Measurements from ENCODE around the gene CABP5.
"Not testable (repeated sequence)": the region's sequence is repeated elsewhere in the genome, so short reads cannot be mapped to it uniquely, and the experiment has no call there.

Gene CABP5

GRCh38 chr19:48043675-48044258 lies at the start of gene CABP5:
Gene CABP5, minus strand, starts transcription at chr19:48044079. Its CDS starts 157 bp downstream, at chr19:48043922.
- peak; percentile 99 for DNase-seq

DNA sequence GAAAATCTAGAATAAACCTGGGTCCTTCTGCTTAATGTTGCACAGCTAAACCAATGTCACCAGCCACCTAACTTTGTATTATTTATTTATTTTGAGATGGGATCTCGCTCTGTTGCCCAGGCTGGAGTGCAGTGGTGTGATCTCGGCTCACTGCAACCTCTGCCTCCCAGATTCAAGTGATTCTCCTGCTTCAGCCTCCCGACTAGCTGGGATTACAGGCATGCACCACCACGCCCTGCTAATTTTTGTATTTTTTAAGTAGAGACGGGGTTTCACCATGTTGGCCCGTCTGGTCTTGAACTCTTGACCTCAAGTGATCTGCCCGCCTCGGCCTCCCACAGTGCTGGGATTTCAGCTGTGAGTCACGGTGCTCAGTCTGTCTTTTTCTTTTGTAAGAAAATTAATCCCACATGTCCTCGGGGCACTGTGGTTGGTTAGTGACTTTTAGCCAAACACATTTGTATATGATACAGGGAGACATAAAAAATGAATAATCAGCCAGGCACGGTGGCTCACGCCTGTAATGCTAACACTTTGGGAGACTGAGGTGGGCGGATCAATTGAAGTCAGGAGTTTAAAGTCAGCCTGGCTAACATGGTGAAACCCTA lies 47.3 kb upstream of the CABP5 start:
- not testable (repeated sequence) for DNase-seq

- no peak for DNase-seq
Measured at GRCh38 chr19:48090281-48090802, 46.5 kb upstream of the CABP5 start.

- DNase-seq = not testable (repeated sequence)
Measured at GRCh38 chr19:48088991-48089390, 45.1 kb upstream of the CABP5 start.

GRCh38 chr19:48085904-48086864 lies 42.3 kb upstream of the CABP5 start:
- DNase-seq = peak; percentile 59

- no peak for DNase-seq
Measured at GRCh38 chr19:48085076-48085475, 41.2 kb upstream of the CABP5 start.

DNA sequence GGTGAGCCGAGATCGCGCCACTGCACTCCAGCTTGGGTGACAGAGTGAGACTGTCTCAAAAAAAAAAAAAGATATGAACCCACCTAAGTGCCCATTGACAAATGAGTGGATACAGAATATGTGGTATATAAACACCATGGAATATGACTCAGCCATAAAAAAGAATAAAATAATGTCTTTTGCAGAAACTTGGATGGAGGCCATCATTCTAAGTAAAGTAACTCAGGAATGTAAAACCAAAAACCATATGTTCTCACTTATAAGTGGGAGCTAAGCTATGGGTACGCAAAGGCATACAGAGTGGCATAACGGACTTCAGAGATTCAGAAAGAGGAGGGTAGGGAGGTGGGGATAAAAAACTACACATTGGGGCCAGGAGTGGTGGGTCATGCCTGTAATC lies 37.2 kb upstream of the CABP5 start:
- no peak for DNase-seq

DNA sequence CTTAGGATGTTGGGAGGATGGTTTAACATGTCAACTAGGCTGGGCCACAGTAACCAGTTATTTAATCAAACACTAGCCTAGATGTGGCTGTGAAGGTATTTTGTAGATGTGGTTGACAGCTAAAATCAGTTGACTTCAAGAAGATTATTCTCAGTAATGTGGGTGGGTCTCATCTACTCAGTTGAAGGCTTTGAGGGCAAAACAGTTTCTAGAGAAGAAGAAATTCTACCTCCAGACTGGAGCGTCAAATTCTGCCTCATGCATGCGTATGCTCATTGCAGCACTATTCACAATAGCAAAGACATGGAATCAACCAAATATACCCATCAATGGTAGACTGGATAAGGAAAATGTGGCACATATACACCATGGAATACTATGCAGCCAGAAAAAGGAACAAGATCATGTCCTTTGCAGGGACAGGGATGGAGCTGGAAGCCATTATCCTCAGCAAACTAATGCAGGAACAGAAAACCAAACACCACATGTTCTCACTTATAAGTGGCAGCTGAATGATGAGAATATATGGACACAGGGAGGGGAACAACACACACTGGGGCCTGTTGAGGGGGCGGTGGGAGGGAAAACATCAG lies 26.4 kb upstream of the CABP5 start:
- DNase-seq = not testable (repeated sequence)

GRCh38 chr19:48069435-48069834 lies 25.6 kb upstream of the CABP5 start:
- DNase-seq = peak; percentile 45

DNA sequence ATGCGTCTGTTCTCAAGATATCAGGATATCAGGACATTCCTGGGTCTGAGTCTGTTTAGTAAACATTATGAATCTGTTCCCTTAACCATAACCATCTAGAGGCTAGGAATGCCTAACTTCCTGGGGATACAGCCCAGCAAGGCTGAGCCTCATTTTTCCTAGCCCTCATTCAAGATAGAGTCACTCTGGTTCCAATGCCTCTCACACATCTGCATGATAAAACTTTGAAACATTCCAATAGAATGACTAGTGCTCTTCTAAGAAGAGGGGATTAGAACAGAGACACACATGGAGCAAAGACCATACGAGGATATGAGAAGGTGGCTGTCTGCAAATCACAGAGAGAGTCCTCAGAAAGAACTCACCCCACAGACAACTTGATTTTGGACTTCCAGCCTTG lies 20.6 kb upstream of the CABP5 start:
- no peak for DNase-seq

GRCh38 chr19:48061401-48062344 lies 17.8 kb upstream of the CABP5 start:
- DNase-seq = no peak

GRCh38 chr19:48060381-48060780 lies 16.5 kb upstream of the CABP5 start:
- DNase-seq = no peak

DNA sequence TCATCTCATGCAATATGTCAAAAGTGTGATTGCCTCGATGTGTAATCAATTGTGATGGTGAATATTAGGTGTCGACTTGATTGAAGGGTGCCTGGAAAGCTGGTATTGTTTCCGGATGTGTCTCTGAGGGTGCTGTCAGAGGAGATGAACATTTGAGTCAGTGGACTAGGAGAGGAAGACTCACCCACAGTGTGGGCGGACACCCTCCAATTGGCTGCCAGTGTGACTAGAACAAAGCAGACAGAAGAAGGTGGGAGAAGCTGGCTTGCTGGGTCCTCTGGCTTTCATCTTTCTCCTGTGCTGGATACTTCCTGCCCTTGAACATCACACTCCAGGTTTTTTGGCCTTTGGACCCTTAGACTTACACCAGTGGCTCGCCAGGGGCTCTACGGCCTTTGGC lies 15.5 kb upstream of the CABP5 start:
- DNase-seq = no peak

DNA sequence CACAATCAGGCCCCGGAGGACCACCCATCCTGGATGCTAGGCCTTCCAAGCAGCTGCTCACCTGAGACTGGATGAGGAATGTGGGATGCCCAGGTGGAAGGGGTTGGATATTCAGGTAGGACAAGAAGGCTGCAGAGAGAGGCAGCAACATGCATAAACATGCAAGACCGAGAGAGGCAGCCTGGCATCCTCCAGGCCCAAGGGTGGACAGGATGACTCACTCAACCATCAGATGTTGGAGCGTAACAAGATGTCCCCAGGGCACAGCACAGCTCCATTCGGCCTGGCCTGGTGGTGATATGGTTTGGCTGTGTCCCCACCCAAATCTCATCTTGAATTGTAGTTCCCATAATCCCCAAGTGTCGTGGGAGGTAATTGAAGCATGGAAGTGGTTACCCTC lies 10.0 kb upstream of the CABP5 start:
- DNase-seq = no peak

- DNase-seq = no peak
Measured at GRCh38 chr19:48053076-48053475, 9.2 kb upstream of the CABP5 start.

DNA sequence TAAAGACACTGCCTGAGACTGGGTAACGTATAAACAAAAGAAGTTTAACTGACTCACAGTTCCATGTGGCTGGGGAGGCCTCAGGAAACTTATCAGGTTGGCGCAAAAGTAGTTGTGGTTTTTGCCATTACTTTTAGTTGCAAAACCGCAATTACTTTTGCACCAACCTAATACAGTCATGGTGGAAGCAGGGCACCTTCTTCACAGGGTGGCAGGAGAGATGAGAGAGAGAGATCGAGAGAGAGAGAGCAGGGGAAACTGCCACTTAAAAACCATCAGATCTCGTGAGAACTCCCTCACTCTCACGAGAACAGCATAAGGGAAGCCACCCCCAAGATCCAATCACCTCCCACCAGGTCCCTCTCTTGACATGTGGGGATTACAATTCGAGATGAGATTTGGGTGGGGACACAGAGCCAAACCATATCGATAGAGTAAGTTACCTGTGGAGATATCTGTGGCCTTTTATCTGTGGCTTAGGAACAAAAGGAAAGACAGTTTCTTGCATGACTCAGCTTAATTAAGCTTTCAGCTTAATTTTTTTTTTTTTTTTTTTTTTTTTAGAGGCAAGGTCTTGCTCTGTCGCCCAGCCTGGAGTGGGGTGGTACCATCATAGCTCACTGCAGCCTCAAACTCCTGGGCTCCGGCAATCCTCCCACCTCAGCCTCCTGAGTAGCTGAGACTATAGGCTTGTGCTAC lies 7.6 kb upstream of the CABP5 start:
- no peak for DNase-seq

DNA sequence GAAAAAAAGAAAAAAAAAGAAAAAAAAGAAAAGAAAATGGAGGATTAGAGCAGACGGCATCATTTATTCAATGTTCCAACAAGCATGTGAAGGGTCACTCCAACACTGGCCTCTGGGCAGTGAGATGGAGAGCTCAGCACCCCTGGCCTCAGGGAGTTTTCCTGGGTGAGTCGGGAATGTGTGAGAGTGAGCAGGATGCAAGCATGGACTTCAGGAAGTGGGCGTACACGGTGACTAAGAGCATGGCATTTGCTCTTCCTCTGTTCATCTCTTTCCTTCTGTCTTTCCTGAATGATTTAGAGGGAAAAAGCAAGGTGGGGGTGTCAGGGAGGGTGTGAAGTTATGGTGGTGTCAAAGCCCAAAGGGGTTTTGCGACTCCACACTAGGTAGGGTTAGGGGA lies 682 bp upstream of the CABP5 start:
- DNase-seq = peak; percentile 32

GRCh38 chr19:48041877-48042580 lies 1.9 kb downstream of the CABP5 start:
- DNase-seq = no peak

- DNase-seq = no peak
Measured at GRCh38 chr19:48036765-48037164, 7.1 kb downstream of the CABP5 start.

DNA sequence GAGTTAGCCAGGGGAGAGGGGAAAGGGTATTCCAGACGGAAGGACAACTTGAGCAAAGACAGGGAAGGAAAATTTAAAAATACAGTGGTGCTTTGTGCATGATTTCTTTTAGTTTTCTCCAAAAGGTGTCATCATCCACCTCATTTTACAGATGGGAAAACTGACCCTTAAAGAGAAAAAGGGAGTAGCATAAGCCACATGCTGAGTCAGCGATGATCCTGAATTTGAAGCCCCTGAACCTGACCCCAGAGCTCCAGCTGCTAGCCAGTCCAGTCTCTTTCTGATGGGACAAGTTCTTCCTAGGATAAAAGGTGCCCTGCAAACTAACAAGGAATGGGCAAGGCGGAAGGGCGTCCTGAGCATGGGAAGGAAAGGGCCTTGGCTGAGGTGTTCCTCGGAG lies 10.3 kb downstream of the CABP5 start:
- no peak for DNase-seq

DNA sequence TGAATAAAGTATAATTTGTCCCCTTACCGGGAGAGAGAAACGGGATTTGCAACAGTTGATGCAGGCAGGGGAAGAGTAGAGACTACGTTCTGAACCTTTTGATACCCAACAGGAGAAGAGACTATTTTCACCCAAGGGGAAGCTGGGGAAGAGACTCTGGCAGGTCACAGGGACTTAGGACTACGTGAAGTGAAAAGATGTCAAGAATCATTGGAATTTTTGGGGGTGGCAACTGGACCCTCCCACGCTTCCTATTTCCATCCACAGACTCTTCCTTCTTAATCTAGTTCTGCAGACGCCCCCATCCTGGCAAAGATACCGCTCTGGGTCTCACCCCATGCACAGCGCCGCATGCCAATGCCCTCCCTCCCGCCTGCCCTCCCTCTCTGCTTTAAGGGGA lies 13.8 kb downstream of the CABP5 start:
- DNase-seq = peak; percentile 71
